Esophagus (tissue), 2 donors: ENCODE measurements around the gene KLHL8. TPM values are rescaled to one million over a fixed set of nuclear protein-coding genes. Genes with fewer than 3 reads are reported as not detected.

Source experiments
- H3K27ac ChIP-seq, 2 donors: one replicate each; pipeline ENCODE4 v1.5.1; 2013; ENCODE audit warnings: low read depth in 2 of 2, mild to moderate bottlenecking in 2 of 2, inconsistent platforms in 1 of 2, low read length in 1 of 2, moderate library complexity in 1 of 2
- H3K27me3 ChIP-seq, 2 donors: one replicate each; pipeline ENCODE4 v1.6.1; 2013; ENCODE audit warnings: low read length in 2 of 2, control low read depth in 1 of 2, mild to moderate bottlenecking in 1 of 2; ENCODE audit not compliant: insufficient read depth in 2 of 2, control insufficient read depth in 1 of 2
- H3K36me3 ChIP-seq, 2 donors: one replicate each; pipeline ENCODE4 v1.6.1; 2013; ENCODE audit warnings: low read length in 1 of 2; ENCODE audit not compliant: control insufficient read depth in 2 of 2, insufficient read depth in 2 of 2
- H3K4me1 ChIP-seq, 2 donors: one replicate each; pipeline ENCODE4 v1.6.1; 2013; ENCODE audit warnings: low read length in 1 of 2; ENCODE audit not compliant: control insufficient read depth in 2 of 2, insufficient read depth in 2 of 2
- H3K4me3 ChIP-seq, 2 donors: one replicate each; pipeline ENCODE4 v1.5.1; 2013; ENCODE audit warnings: low read length in 2 of 2, mild to moderate bottlenecking in 2 of 2, low read depth in 1 of 2, moderate library complexity in 1 of 2
- H3K9me3 ChIP-seq, 2 donors: one replicate each; pipeline ENCODE4 v1.6.1; 2013; ENCODE audit warnings: mild to moderate bottlenecking in 2 of 2, low read depth in 1 of 2, low read length in 1 of 2, moderate library complexity in 1 of 2; ENCODE audit not compliant: control insufficient read depth in 2 of 2, insufficient read depth in 1 of 2
- WGBS, 2 donors: extraction: QIAGEN DNeasy Blood & Tissue Kit; methylation state at CpG; one replicate each; pipeline ENCODE4 v1.1.7; 2013; 5-methylcytosine and 5-hydroxymethylcytosine counted together
- polyA plus RNA-seq, 2 donors: library from polyadenylated mRNA; stranded (reverse); fragments of 200-250 nt; gene quantifications; one replicate each; pipeline ENCODE4 v1.2.3, GENCODE V29; 2013
- donor health status: healthy with polysubstance abuse.
- donor health status: Bipolar disorder and iron deficiency.

The KLHL8 gene
- 1 to 10 TPM; 1.3 to 2.4 TPM for polyA plus RNA-seq

DNA sequence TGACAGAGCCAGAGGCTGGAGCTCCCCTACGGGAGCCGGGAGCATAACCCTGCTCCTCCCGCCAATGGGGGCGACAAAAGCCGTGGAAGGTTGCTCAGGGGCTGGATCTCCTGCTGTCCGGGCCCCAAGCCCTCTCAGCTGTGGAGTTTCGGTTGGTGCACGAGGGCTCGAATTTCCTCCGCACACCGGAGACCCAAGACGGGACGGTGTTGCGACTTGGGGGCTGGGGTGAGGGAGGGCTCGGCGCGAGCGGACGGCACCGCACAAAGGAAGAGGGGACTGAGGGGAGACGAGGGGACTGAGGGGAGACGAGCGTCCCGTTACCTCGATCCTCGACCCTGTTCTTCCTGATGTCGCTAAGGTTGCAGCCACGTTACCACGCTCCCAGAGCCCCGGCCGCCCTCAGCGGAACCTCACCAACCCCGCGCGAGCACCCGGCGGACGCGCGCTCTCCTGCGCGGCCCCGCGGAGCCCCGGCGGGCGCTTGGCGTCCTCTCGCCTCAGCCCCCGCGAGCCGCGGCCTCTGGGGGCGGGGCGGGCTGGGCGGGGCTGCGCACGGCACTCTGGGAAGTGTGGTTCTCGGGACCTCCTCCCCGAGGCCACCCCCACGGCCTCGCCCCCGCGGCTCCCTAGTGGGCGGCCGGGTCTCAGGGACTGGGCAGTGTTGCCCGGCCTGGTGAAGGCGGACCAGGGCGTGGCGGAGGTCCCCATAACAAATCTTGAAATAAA is at the start of gene KLHL8:
Gene KLHL8, minus strand, starts transcription at position 525 of the 729 bp plus-strand sequence. CDS start 25,079 bp downstream, outside the sequence.
- no peaks in the 10 kb centered on the region for H3K36me3 ChIP-seq
- H3K27ac ChIP-seq, result peak within 1 kb of the TSS; percentile 75 to 96
- H3K27me3 ChIP-seq, result no peaks in the 10 kb centered on the region
- H3K4me1 ChIP-seq, result no peaks in the 10 kb centered on the region
- peak within 1 kb of the TSS; percentile 97 to 99 for H3K4me3 ChIP-seq
- 0 to 1% methylated on average over 54 to 70 of the region's 70 CpGs for WGBS, 2 donors
- no peaks in the 10 kb centered on the region for H3K9me3 ChIP-seq

DNA sequence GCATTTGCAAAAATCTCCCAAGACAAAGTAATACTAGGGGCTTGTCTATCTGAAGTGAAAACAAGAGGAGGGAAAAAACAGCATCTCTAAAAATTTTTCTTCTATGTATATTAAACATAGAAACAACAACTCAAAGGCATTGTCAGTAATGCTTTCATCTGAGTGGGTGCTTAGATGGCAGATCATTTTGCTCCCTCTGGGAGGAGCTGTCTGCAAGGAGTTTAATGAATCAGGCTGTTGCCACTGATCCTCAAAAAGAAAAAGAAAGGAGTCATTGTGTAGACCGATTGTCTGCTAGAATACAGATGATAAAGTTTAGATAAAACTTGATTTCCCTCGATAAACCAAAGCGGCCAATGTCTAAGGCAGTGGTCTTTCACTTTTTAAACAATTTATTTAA is 49.7 kb upstream of the KLHL8 start:
- Histone ChIP-seq H3K27ac (no peak overlapping the region), H3K4me1 (no peaks in the 10 kb centered on the region), H3K27me3 (no peaks in the 10 kb centered on the region), H3K36me3 (no peaks in the 10 kb centered on the region), H3K9me3 (no peaks in the 10 kb centered on the region), H3K4me3 (no peak overlapping the region)
- WGBS, 2 donors, result 45 to 55% methylated on average over 3 of the region's 3 CpGs

DNA sequence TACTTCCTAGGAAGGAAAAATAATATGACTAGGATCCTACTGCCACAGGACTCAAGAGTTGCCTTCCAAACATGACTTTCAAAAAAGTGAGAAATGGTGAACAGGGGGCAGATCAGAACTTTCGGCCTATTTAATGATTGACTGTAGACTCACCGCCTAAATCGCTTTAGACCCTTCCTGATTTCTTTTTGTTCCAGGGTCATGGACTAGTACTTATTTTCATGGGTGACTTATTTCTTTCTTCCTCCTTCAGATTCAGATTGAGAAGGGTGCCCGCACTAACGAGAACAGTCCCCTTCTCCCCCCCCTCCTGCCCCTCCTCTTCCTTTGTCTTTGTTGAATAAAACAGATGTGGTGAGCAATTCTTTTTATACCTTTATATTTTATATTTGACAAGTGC is 48.0 kb upstream of the KLHL8 start:
- Histone ChIP-seq H3K27ac (no peak overlapping the region), H3K27me3 (no peaks in the 10 kb centered on the region), H3K36me3 (no peaks in the 10 kb centered on the region), H3K4me3 (no peak overlapping the region), H3K4me1 (no peaks in the 10 kb centered on the region), H3K9me3 (no peaks in the 10 kb centered on the region)
- 85 to 91% methylated on average over 5 of the region's 5 CpGs for WGBS, 2 donors

DNA sequence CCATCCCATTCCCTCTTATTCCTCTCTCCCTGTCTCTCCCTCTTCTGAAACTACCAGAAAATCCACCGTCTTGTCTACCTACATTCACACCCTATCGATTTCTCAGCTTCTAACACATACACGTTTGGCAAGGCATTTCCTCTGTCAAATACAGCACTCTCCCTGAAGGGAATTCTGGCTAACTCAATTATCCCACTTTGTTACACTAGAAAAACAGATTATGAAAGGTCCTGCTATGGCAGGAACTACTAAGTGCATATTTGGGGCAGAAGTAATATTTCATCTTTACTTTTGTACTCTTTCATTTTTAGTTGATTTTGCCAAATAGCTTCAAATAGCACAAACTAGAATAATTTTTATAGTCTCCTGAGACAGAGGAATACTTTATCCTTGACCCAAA is 46.6 kb upstream of the KLHL8 start:
- 62 to 66% methylated on average over 3 of the region's 3 CpGs for WGBS, 2 donors
- Histone ChIP-seq H3K4me3 (no peak overlapping the region), H3K27ac (no peak overlapping the region), H3K9me3 (no peaks in the 10 kb centered on the region), H3K36me3 (no peaks in the 10 kb centered on the region), H3K27me3 (no peaks in the 10 kb centered on the region), H3K4me1 (no peaks in the 10 kb centered on the region)

DNA sequence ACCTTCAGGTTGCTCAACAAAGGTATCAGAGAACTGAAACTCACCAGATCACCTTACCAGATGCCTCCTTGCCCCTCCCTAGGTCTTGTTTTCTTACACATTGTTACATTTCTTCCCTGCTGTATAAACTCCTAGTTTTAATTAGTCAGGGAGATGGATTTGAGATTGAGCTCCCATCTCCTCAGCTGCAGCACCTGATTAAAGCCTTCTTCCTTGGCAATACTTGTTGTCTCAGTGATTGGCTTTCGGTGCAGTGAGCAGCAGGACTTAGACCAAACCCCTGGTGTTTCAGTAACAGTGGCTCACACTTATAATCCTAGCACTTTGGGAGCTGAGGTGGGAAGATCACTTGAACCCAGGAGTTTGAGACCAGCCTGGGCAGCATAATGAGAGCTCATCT is 42.5 kb upstream of the KLHL8 start:
- Histone ChIP-seq H3K9me3 (no peaks in the 10 kb centered on the region), H3K36me3 (no peaks in the 10 kb centered on the region), H3K27me3 (no peaks in the 10 kb centered on the region), H3K4me3 (no peak overlapping the region), H3K27ac (no peak overlapping the region), H3K4me1 (no peaks in the 10 kb centered on the region)
- WGBS, 2 donors, result 86 to 98% methylated on average over 1 of the region's 1 CpG

DNA sequence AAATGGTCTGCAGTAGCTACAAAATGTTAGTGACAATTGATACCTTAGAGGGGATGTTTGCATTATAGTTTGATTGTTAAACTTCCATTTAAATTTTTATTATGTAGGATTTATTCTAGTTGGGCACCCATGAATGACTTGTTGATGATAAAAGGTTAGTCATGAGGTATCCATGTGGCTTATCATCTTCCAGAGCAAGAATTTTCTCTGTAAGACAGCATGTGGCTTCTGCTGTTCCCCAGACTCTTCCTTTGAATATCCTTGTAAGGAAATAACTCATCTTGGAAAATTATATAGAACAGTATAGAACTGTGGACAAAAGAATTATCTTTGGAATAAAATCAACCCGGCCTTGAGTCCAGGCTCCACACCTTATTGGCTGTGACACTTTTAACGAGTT is 40.1 kb upstream of the KLHL8 start:
- H3K9me3 ChIP-seq, result no peaks in the 10 kb centered on the region
- H3K27me3 ChIP-seq, result no peaks in the 10 kb centered on the region
- WGBS, 2 donors, result 94 to 95% methylated on average over 2 of the region's 2 CpGs
- no peak overlapping the region for H3K27ac ChIP-seq
- H3K4me3 ChIP-seq, result no peak overlapping the region
- no peaks in the 10 kb centered on the region for H3K4me1 ChIP-seq
- no peaks in the 10 kb centered on the region for H3K36me3 ChIP-seq

DNA sequence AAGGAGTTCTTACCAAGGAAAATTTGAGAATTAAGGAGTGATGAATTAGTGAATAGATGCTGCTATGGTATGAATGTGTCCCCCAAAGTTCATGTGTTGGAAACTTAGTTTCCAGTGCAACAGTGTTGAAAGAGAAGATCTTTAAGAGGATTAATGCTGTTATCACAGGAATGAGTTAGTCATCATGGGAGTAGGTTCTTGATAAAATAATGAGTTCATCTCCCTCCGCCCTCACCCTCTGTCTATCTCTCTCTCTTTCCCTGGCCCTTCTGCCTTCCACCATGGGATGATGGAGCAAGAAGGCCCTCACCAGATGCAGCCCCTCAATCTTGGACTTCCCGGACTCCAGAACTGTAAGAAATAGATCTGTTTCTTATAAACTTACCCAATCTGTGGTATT is 38.3 kb upstream of the KLHL8 start:
- no peaks in the 10 kb centered on the region for H3K9me3 ChIP-seq
- H3K4me3 ChIP-seq, result no peak overlapping the region
- H3K27me3 ChIP-seq, result no peaks in the 10 kb centered on the region
- WGBS, 2 donors, result 90 to 92% methylated on average over 2 of the region's 2 CpGs
- no peak overlapping the region for H3K27ac ChIP-seq
- H3K4me1 ChIP-seq, result no peaks in the 10 kb centered on the region
- no peaks in the 10 kb centered on the region for H3K36me3 ChIP-seq

DNA sequence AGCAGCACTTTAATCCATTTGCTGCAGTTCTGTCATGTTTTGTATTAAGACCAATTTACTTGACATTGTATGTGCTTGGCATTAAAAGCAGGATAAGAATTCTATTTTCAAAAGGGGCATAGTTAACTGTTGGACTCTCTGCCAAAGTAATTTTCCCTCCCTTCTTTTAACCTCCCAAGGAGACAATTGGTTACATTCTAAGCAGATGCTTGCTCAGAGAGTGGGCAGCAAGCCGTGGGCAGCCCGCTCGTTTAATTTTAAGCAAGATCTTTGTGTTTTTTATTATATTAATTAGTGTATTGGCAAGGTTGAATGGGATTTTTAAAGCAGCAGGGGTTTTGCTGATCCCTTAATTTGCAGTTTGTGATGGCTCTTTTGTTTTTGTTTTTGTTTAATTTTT is 37.1 kb upstream of the KLHL8 start:
- Histone ChIP-seq H3K27me3 (no peaks in the 10 kb centered on the region), H3K36me3 (no peaks in the 10 kb centered on the region), H3K9me3 (no peaks in the 10 kb centered on the region), H3K4me1 (no peaks in the 10 kb centered on the region), H3K4me3 (no peak overlapping the region), H3K27ac (no peak overlapping the region)
- WGBS, 2 donors, result 45 to 68% methylated on average over 3 of the region's 3 CpGs

DNA sequence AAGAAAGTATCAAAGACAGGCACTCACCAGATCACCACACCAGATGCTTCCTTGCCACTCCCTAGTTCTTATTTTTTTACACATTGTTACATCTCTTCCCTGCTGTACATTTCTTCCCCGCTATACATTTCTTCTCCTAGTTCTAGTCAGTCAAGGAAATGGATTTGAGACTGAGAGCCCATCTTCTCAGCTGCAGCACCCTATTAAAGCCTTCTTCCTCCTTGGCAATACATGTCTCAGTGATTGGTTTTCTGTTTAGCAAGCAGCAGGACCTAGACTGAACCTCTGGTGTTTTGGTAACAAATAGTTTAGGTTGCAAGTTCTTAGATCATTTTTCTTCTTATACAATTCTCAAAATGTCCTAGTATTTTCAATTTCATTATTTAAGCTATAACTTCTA is 35.3 kb upstream of the KLHL8 start:
- Histone ChIP-seq H3K27ac (no peak overlapping the region), H3K4me3 (no peak overlapping the region), H3K4me1 (no peaks in the 10 kb centered on the region), H3K9me3 (no peaks in the 10 kb centered on the region), H3K36me3 (no peaks in the 10 kb centered on the region), H3K27me3 (no peaks in the 10 kb centered on the region)
- 89 to 92% methylated on average over 1 of the region's 1 CpG for WGBS, 2 donors

DNA sequence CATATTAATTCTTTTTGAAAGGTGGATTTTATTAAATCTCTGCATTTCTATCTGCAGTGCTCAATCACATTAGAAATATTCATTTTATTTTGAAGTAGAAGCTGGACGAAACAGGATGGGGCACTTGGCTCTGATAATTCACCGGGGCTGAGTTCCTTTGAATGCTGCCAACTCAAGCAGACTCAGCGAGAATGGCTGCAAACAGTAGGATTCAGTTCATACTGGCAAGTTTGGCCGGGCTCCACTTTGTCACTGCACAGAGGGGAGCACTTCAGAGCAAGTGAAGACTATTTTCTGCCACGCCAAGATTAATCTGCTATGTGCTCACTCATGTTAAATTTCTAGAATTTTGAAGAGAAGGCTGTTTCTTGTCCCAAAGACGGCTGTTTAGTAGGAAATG is 30.7 kb upstream of the KLHL8 start:
- no peaks in the 10 kb centered on the region for H3K9me3 ChIP-seq
- H3K27me3 ChIP-seq, result no peaks in the 10 kb centered on the region
- 30 to 44% methylated on average over 6 of the region's 6 CpGs for WGBS, 2 donors
- no peaks in the 10 kb centered on the region for H3K4me1 ChIP-seq
- H3K36me3 ChIP-seq, result no peaks in the 10 kb centered on the region
- no peak overlapping the region for H3K4me3 ChIP-seq
- no peak overlapping the region for H3K27ac ChIP-seq
